NCI-H128 (cell line): ENCODE measurements around the gene PIP4K2A.
"Not testable (repeated sequence)": the region's sequence is repeated elsewhere in the genome, so short reads cannot be mapped to it uniquely, and the experiment has no call there.

ENCODE experiments used
- DNase-seq: peaks from one replicate; lab custom pipeline; 2025; ENCODE audit not compliant: unreplicated experiment; lab: John Stamatoyannopoulos, UW

The PIP4K2A gene

GRCh38 chr10:22714479-22715289 is at the start of gene PIP4K2A:
PIP4K2A (minus strand) TSS chr10:22714578; CDS start chr10:22714326, 252 bp downstream.
- no peak for DNase-seq

DNA sequence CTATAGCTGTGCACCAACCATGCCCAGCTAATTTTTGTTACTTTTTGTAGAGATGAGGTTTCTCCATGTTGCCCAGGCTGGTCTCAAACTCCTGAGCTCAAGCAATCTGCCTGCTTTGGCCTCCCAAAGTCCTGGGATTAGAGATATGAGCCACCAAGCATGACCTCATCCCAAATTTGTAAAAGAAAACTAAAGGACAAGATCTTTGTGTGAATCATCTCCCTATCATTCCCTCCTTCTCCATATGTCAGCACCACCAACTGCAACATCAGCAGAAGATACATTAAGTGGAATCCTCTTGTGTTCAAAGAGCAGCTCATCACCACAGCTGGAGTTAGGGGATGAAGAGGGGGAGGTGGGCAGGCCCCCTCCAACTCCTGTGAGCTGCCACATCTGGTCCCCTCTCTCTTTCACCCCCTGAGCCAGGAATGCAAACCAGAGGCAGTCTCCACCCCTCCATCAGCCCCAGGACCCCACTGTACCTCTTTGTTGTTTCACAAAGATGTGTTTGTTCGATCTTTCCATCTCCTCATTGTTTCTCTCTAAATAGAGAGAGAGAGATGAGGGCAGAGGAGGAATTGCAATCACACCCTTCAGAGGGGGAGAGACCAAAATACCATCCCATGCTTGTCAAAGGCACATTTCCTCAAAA is 47.3 kb upstream of the PIP4K2A start:
- DNase-seq: no peak

- no peak for DNase-seq
Observed at GRCh38 chr10:22760025-22760424, 45.6 kb upstream of the PIP4K2A start.

DNA sequence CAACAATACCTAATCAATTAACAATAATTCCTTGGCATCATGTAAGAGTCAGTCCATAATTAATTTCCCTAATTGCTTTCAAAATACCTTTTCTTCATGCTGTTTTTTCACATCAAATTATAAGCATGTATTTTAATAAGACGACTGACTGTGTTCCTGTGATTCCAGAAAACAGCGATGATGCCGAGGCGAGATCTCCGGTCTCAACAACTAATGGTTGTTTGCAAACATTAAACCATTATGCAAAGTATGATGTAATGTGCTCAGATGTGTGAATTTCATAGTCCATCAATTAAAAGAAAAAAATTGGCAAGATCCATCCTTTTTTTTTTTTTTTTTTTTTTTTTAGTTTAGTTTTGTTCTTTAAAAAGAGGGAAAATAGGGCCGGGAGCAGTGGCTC is 44.5 kb upstream of the PIP4K2A start:
- no peak for DNase-seq

DNA sequence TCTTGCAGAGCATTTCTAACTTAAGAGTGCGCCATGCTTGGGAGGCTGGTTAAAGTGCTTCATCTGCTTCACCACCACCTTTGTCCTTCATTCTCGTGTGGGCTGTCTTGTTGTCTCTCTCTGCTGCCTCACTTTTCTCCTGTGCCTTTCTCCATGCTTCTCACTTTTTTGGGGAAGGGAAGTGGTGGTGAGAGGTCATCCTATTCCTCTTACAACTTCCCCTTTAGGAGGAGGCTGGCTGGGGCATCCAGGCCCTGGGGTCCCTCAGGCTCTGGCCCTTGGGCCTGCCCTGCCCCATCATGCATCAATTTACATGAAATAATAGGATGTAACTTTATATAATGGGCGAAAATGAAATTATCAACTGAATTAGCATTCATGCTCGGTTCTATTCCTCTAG is 39.9 kb upstream of the PIP4K2A start:
- no peak for DNase-seq

DNA sequence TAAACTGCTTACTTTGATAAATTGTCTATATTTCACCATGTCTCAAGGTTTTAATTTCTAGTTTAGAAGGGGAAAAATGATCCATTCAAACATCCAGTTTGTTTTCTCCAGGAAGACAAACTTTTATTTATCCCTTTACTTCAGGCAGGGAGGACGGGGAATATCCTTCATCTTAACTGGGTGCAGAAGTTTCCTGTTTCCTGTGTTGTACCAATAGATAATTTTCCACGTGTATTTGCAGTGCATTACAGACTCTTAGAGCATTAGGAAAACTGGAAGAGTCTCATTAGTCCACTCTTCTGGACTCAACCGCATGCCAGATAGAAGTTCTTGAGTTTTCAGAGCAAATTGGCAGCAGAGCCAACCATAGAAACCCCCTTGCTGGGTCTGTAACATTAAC is 39.4 kb upstream of the PIP4K2A start:
- no peak for DNase-seq

GRCh38 chr10:22752272-22752889 is 38.0 kb upstream of the PIP4K2A start:
- no peak for DNase-seq

DNA sequence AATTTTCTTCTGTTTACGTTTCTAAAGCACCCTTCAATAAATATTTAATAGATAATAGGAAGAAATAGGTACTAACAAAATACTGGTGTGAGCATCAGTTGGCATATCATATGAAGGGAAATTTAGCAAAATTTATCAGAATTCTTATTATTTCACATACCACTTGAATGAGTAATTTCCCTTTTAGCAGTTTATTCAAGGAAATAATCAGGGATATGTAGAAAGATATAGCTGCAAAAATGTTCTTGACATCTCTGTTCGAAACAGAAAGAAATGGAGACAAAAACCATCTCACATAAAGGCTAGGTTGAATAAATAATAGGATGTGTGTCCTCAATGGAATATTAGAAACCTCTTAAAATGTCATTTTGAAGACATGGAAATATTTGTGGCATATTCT is 35.8 kb upstream of the PIP4K2A start:
- no peak for DNase-seq

- not testable (repeated sequence) for DNase-seq
Observed at GRCh38 chr10:22744858-22745257, 30.5 kb upstream of the PIP4K2A start.

GRCh38 chr10:22742678-22743077 is 28.3 kb upstream of the PIP4K2A start:
- DNase-seq: no peak

GRCh38 chr10:22741631-22742030 is 27.3 kb upstream of the PIP4K2A start:
- not testable (repeated sequence) for DNase-seq

DNA sequence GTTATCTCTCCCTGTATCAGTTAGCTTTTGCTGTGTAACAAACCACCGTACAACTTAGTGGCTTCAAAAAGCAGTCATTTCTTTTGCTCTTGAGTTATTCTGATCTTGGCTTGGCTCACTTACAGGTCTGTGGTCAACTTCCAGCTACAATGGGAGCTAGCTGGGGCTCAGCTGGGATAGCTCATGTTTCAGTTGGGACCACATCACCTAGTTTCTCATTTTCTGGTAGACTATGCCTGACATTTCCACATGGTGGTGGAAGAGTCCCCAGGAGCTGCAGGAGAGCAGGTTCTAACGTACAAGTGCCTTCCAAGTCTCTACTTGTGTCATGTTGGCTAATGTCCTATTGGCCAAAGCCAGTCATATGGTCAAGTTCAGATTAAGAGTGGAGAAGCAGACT is 25.8 kb upstream of the PIP4K2A start:
- DNase-seq: no peak

GRCh38 chr10:22737587-22737986 is 23.2 kb upstream of the PIP4K2A start:
- no peak for DNase-seq

- DNase-seq: no peak
Observed at GRCh38 chr10:22736134-22736533, 21.8 kb upstream of the PIP4K2A start.

DNA sequence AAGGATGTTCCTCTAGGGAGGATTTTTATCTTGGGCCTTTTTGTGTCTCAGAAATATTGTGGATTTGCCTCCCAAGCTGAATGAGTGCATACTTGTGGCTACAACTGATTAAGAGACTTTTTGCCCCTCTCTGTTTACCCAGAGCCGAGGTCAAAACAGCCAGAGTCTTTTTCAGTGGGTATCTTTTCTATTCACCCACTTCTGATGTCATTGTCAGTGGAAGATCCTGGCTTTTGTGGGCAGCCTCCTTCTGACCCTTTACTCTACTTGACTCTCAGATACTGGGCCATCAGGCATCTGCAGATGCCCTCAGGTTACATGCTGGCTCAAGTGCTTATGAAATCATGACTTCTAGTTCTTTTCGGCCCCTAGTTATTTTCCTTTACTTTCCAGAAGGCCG is 19.6 kb upstream of the PIP4K2A start:
- no peak for DNase-seq

DNA sequence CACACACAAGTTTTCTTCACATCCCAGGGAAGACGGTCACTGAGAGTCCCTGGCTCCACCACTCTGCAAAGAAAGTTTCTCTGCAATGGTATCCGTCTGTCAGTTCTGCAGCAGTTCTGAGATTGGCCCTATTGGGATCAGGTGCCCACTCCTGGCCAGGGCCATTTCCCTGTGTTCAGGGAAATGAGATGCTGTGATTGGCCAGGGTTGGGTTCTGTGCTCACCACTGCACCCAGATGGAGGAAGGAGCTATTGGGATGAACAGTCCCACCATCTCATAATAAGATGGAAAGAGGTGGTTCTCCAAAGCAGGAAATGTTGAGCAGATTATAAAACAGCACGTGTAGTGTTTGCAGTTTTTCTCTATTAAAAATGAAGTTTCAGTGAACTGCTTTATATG is 13.3 kb upstream of the PIP4K2A start:
- DNase-seq: no peak

DNA sequence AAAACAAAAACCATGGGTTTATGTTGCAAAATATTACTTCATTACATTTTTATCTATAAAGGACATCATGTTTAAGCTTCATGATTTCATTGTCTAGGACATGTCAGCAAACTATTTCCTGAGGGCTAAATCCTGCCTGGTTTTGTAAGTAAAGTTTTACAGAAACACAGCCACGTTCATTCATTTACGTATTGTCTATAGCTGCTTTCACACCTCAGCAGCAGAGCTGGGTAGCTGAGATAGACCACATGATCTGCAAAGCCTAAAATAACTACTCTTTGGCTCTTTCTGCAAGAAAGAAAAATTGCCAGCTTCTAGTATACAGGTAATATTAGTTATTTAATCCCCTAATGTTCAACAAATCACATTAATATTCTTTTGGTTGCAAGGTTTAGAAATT is 12.7 kb upstream of the PIP4K2A start:
- DNase-seq: no peak

- no peak for DNase-seq
Observed at GRCh38 chr10:22724773-22725172, 10.4 kb upstream of the PIP4K2A start.

DNA sequence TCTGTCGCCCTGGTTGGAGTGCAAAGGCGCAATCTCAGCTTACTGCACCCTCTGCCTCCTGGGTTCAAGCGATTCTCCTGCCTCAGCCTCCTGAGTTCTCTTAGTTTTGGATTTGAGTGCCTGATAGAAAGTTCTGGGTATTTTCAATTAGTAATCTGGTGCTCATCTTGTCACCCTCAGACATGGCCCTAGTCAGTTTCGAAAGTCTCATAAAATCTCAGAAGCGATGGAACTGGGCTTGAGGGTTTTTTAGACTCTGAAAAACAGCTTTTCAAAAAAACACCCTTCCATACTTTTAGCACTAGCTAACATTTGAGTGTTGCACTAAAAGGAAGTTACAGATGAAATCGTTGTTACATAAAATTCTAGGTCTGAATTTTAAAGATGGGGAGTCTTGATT is 9.4 kb upstream of the PIP4K2A start:
- no peak for DNase-seq

GRCh38 chr10:22723343-22723779 is 9.0 kb upstream of the PIP4K2A start:
- DNase-seq: no peak

- no peak for DNase-seq
Observed at GRCh38 chr10:22722626-22723169, 8.3 kb upstream of the PIP4K2A start.

DNA sequence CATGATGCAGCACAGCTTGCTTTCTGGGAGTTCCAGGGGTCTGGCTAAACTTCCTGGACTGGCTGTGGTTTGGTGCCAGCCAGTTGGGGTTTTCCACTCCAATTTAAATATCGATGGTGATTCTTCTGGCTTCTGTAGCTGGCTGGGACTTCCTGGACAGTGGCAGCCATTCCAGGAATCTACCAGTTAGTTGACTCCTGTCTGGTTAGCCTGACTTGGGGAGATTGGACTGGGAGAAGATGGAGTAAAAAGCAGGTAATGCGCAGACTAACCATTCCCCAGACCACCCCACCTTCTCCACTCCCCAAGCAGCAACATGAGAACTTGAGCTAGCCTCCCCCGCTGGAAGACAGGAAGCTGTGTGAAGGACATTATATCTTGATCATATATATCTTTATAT is 6.3 kb upstream of the PIP4K2A start:
- no peak for DNase-seq
